Esophagus squamous epithelium (tissue), 5 donors: ENCODE measurements around the gene THADA. TPM values are rescaled to one million over a fixed set of nuclear protein-coding genes. Genes with fewer than 3 reads are reported as not detected.

Experiments
- DNase-seq: peaks from one replicate; lab custom pipeline; 2025; lab: John Stamatoyannopoulos, UW
- H3K27ac ChIP-seq, 4 donors: fragments of 200-600 bp; sonication (generic); one replicate each; pipeline ENCODE4 v1.5.1; 2016 to 2019; ENCODE audit warnings: mild to moderate bottlenecking in 1 of 4
- H3K27me3 ChIP-seq, 4 donors: fragments of 200-600 bp; sonication (generic); 1 replicate in 3 of 4; 2 replicates in 1 of 4; pipeline versions ENCODE4 v1.5.1 to v1.6.0; 2017 to 2021; ENCODE audit warnings: antibody characterized with exemption in 1 of 4
- H3K36me3 ChIP-seq, 3 donors: fragments of 200-600 bp; sonication (generic); one replicate each; pipeline ENCODE4 v1.5.1; 2016 to 2019
- H3K4me1 ChIP-seq, 3 donors: fragments of 200-600 bp; sonication (generic); one replicate each; pipeline ENCODE4 v1.5.1; 2017 to 2019
- H3K4me3 ChIP-seq, 4 donors: fragments of 200-600 bp; sonication (generic); 1 replicate in 3 of 4; 2 replicates in 1 of 4; pipeline ENCODE4 v1.5.1; 2016 to 2019; ENCODE audit warnings: mild to moderate bottlenecking in 2 of 4, moderate library complexity in 1 of 4
- H3K9me3 ChIP-seq, 3 donors: fragments of 200-600 bp; sonication (generic); one replicate each; pipeline ENCODE4 v1.5.1; 2016 to 2019
- POLR2A ChIP-seq, 4 donors: fragments of 450-650 bp; IDR thresholded peaks; one replicate each; pipeline ENCODE4 v1.6.1; 2017; ENCODE audit warnings: antibody characterized with exemption in 4 of 4, mild to moderate bottlenecking in 4 of 4, moderate library complexity in 3 of 4
- WGBS, 2 donors: methylation state at CpG; one replicate each; pipeline ENCODE4 v1.1.5; 2018; 5-methylcytosine and 5-hydroxymethylcytosine counted together
- intact Hi-C: fragments of 100-400 bp; cut with DNase I; formaldehyde crosslinking; loops from one replicate; pipeline ENCODE4 v1.15.0; 2022
- total RNA-seq, 4 donors: library from RNA; depleted of rRNA; stranded (reverse); fragments of >200 nt; gene quantifications; one replicate each; pipeline ENCODE4 v1.1.0, GENCODE V29; 2016
- TF ChIP-seq, protein P1 (sequence below), 6 experiments: fragments of 450-650 bp in 4 of 6; fragments of 200-600 bp in 2 of 6; sonication (generic) in 2 of 6; IDR thresholded peaks; one replicate each; pipeline ENCODE4 v1.5.1; 2016 to 2019; ENCODE audit warnings: antibody characterized with exemption in 6 of 6, mild to moderate bottlenecking in 4 of 6, moderate library complexity in 4 of 6
- donor health status: DM: yes; HTN: yes; CAD: no.

The THADA gene
- total RNA-seq, 4 donors from 2014 or later: 14.0 to 32.2 (median 21.0) TPM

DNA sequence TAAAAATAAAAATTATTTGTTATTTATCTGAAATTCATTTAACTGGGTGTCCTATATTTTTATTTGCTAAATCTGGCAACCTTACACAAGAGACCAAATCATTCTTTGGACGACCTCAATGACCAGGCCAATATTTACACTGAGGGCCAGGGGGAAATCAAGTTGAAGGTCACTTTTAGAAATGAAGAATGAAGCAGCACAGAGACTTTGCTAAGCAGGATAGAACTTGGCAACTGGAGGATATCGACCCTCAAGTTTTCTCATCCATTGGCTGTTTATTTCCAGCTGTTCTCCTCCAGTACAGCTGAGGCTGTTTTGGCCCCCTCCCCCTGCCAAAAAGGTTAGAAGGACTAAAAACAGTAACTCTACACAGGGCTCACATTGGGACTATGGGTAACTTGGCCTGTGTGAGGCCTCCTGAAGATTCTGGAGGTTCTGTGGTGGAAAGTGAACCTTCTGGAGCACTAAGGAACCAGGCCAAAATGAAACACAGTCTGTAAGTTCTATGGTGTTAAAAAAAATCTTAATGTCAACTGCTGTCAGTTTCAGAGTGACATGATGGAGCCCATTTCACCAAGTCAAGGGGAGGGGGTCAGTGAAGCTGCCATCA is 337.2 kb downstream of the THADA start:
- TF ChIP-seq, protein P1, sequence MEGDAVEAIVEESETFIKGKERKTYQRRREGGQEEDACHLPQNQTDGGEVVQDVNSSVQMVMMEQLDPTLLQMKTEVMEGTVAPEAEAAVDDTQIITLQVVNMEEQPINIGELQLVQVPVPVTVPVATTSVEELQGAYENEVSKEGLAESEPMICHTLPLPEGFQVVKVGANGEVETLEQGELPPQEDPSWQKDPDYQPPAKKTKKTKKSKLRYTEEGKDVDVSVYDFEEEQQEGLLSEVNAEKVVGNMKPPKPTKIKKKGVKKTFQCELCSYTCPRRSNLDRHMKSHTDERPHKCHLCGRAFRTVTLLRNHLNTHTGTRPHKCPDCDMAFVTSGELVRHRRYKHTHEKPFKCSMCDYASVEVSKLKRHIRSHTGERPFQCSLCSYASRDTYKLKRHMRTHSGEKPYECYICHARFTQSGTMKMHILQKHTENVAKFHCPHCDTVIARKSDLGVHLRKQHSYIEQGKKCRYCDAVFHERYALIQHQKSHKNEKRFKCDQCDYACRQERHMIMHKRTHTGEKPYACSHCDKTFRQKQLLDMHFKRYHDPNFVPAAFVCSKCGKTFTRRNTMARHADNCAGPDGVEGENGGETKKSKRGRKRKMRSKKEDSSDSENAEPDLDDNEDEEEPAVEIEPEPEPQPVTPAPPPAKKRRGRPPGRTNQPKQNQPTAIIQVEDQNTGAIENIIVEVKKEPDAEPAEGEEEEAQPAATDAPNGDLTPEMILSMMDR (IDR thresholded peaks at IDR 0.05): no peak
- no peak for TF ChIP-seq POLR2A (IDR thresholded peaks at IDR 0.05)

DNA sequence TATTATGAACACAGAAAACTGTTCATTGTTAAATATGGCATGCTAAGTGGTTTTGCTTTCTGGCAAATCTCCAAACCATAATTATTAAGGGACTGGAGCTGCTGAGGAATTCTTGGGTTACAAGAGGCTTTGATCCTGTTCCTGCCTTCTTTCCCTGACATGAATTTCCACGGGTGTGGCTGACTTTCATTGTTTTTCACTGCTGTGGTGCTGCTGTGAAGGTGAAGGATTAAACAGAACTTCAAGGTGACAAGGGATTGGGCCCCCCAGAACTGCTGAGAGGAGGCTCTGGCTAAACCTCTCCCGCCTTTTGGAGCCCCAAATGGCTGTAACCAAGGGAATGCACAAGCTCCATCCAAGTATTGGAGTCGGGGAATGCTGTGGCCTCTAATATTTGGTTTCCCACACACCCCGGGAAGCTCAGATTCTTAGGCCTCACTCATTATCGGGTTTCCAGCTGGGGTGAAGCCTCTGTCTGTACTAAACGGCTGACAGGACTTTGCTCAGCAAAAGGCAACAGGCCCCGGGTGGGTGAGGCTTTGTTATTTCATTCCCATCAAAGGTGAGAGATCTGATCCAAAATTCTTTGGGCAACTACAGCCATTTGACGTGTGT is 340.4 kb downstream of the THADA start:
- Histone ChIP-seq H3K27me3 (no peaks in the 10 kb centered on the region), H3K36me3 (peaks cover 0 to 13% (median 0%) of the 10 kb centered on the region in 3 donors), H3K4me1 (peaks cover 0 to 36% (median 11%) of the 10 kb centered on the region in 3 donors), H3K4me3 (no peak overlapping the region), H3K9me3 (no peaks in the 10 kb centered on the region), H3K27ac (peak overlapping the region in 1 of 4 donors; percentile 17)
- TF ChIP-seq POLR2A (IDR thresholded peaks at IDR 0.05): no peak
- TF ChIP-seq, protein P1 (IDR thresholded peaks at IDR 0.05): no peak
- intact Hi-C loops: no loop called here
- 48 to 61% methylated on average over 6 to 8 of the region's 8 CpGs for WGBS, 2 donors
- DNase-seq: no peak

More for the DNA sequence above, 337.2 kb downstream of the THADA start:
- Histone ChIP-seq H3K27me3 (no peaks in the 10 kb centered on the region), H3K4me3 (no peak overlapping the region), H3K9me3 (no peaks in the 10 kb centered on the region), H3K36me3 (peaks cover 0 to 13% (median 0%) of the 10 kb centered on the region in 3 donors), H3K27ac (no peak overlapping the region), H3K4me1 (peaks cover 0 to 23% (median 7%) of the 10 kb centered on the region in 3 donors)
- 81 to 89% methylated on average over 2 of the region's 2 CpGs for WGBS, 2 donors
- intact Hi-C loops: no loop called here
- DNase-seq: no peak

DNA sequence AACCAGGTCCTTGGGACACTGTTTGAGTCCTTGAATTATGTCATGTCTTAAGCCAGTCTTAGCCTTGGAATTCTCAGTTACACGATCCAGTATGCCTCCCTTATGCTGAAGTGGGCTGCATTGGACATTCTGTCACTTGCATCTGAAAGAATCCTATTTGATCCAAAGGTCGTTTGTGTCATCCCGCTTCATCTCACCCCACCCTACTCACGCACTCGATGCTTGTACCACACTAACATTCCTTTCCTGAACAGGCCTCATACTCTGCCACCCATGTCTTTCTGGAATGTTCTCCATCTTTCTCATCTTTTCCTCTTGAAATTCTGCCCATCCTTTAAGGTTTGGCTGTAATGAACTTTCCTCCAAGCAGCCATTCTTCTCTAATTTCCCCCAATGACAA is 341.5 kb downstream of the THADA start:
- Histone ChIP-seq H3K27me3 (no peaks in the 10 kb centered on the region), H3K9me3 (no peaks in the 10 kb centered on the region), H3K4me1 (peaks cover 0 to 35% (median 11%) of the 10 kb centered on the region in 3 donors), H3K4me3 (no peak overlapping the region), H3K27ac (no peak overlapping the region), H3K36me3 (peaks cover 0 to 13% (median 0%) of the 10 kb centered on the region in 3 donors)
- TF ChIP-seq POLR2A (IDR thresholded peaks at IDR 0.05): no peak
- TF ChIP-seq, protein P1 (IDR thresholded peaks at IDR 0.05): no peak
- intact Hi-C loops: no loop called here
- 92 to 93% methylated on average over 5 of the region's 5 CpGs for WGBS, 2 donors
- no peak for DNase-seq

DNA sequence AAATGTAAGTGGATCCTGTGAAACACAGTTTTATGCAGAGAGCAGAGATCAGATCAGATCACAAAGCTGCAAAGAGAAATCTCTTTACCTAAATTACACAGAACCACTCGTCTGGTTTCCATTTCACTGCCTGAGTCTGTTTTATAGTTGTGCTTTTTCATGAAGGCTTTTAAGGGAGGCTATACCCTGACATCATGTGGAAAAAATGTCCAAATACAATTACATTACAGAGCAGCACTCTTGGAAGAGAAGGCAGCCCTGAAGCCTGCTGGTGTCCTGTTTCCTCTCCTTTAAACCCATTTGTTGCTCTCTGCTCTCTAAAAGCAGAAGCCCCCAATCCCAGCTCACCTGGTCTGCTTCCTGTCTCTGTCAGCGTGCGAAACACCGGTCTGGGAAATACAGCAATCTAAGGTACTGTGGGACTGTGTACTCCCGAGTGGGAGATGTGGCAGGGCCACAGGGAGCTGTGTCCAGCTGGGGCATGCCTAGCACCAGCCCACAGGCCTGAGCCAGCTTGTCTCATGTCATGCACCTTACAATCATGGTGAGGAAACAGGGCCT is 344.6 kb downstream of the THADA start:
- intact Hi-C loops: no loop called here
- Histone ChIP-seq H3K9me3 (no peaks in the 10 kb centered on the region), H3K36me3 (peaks cover 0 to 3% (median 0%) of the 10 kb centered on the region in 3 donors), H3K27ac (peak overlapping the region; percentile 45 to 89 (median 74)), H3K27me3 (no peaks in the 10 kb centered on the region), H3K4me3 (no peak overlapping the region), H3K4me1 (peaks cover 0 to 27% (median 11%) of the 10 kb centered on the region in 3 donors)
- TF ChIP-seq POLR2A (IDR thresholded peaks at IDR 0.05): no peak
- TF ChIP-seq, protein P1 (IDR thresholded peaks at IDR 0.05): no peak
- 24 to 57% methylated on average over 4 to 5 of the region's 5 CpGs for WGBS, 2 donors
- DNase-seq: no peak

DNA sequence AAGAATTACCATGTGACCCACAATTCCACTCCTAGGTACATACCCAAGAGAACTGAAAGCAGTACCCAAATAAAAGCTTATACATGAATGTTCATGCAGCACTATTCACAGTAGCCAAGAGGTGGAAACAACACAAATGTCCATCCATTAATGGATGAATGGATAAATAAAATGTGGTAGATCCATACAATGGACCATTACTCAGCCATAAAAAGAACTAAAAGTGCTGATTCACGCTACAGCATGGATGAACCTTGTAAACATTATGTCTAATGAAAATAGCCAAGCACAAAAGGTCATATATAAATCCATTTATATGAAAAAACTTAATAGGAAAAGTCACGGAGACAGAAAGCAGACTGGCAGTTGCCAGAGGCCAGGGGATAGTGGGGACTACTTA is 345.8 kb downstream of the THADA start:
- no peak for DNase-seq
- no peaks in the 10 kb centered on the region for H3K27me3 ChIP-seq
- WGBS, 2 donors: 90 to 97% methylated on average over 2 of the region's 2 CpGs
- no peak overlapping the region for H3K4me3 ChIP-seq
- H3K27ac ChIP-seq: no peak overlapping the region
- TF ChIP-seq, protein P1 (IDR thresholded peaks at IDR 0.05): no peak
- TF ChIP-seq POLR2A (IDR thresholded peaks at IDR 0.05): no peak
- no peaks in the 10 kb centered on the region for H3K36me3 ChIP-seq
- H3K4me1 ChIP-seq: peaks cover 0 to 26% (median 4%) of the 10 kb centered on the region in 3 donors
- no peaks in the 10 kb centered on the region for H3K9me3 ChIP-seq
- intact Hi-C loops: no loop called here
